Stimulated activated CD8-positive, alpha-beta memory T cell treated with anti-CD3 and anti-CD28 coated beads, Interleukin-12 subunit alpha, Interleukin-12 subunit beta, amount 100 ng/mL, for 24 hours (primary cell): ENCODE data around the gene PTPRN2.
"Not testable (repeated sequence)": the region's sequence is repeated elsewhere in the genome, so short reads cannot be mapped to it uniquely, and the experiment has no call there.

ENCODE experiments used
- DNase-seq: peaks from one replicate; pipeline ENCODE4 v3.0.0-alpha.2; 2020; ENCODE audit errors: extremely low read depth

The PTPRN2 gene

DNA sequence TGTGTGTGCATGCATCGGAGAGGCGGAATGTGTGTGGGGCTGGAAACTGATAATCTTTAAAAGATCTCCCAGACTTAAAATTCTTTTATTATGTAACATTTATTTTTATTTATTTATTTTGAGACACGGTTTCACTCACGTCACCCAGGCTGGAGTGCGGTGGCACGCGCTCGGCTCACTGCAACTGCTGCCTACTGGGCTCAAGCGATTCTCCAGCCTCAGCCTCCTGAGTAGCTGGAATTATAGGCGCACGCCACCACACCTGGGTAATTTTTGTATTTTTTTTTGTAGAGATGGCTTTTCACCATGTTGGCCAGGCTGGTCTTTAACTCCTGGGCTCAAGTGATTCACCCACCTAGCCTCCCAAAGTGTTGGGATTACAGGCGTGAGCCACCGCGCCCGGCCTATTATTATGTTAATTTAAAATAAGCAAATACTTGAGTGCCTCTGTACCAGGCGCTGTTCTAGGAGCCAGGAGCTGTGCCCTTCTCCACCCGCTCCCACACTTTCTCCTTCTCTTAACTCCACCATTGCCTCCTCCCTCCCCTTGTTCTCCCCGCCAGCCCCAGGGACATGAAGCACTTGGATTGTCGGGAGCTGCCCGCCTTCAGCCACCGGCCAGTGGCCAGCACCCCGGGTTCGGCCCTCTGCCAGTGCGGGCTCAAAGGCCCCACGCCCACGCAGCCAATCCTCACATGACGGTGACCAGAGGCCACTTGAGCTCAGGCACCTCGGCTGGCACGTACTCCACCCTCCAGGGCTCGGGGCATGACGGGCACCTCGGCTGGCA, 1087.3 kb downstream of the PTPRN2 start:
- DNase-seq: no peak

DNA sequence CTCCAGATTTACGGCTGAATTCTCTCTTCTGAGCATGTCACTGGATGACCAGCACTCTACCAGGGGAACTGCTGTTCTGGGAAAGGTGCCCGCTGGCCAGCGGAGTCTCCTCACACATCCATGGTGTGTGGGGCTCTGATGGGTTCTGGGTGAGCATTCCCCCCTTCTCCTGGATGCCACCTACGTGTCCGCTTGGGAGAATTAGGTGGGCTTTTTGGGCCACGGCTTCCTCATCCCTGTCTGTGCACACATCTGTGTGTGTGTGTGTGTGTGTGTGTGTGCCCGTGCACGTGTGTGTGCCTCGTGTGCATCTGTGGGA, 1087.8 kb downstream of the PTPRN2 start:
- no peak for DNase-seq

DNA sequence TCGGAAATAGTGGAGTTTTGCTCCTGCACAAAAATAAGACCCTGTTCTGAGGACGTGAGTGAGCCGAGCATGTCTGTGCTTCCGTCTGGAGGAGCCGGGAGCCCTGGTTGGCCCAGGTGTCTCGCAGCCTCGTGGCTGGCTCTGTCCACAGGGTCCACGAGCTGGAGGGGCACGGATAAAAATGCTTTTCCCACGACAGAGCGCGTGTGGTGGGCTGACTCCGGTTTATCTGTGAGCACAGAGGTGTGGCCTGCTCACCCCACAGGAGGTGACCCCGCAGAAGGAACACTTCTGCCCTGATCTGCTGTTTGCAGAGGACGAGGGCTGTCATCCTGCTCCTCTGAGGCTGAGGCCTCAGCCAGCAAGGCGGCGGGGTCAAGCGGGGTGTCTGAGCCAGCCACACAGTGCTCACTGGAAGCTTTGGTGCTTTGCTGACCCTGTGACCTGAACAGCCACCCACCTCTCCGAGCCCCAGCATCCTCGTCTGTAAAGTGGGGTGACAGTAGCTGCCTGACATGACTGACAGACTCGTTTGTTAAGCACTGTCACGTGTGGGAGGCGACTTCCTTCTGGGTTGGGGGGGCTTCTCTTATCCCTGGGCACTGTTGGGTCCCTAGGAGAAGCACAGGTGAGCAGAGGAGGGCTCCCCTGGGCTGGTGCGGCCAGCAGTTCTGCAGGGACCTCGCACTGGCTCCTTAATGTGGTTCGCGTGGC, 1088.3 kb downstream of the PTPRN2 start:
- no peak for DNase-seq

DNA sequence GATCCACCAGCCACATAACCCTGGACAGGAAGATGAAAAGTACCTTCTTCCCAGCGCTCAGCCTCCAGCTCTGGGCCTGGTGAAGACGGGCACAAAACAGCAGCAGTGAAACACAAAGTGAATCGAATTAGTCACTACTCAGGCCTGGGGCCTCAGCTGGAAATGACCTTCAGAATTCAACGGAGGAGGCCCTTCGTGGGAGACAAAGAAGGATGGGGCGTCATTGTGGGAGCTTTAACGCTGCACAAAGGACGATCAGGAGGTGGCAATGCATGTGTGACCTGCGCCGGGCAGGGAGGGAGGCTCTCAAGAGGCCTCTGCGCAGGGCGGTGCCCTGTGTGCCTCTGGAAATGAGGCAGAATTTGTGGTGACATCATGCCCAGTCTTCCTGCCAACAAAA, 1089.0 kb downstream of the PTPRN2 start:
- DNase-seq: no peak

DNA sequence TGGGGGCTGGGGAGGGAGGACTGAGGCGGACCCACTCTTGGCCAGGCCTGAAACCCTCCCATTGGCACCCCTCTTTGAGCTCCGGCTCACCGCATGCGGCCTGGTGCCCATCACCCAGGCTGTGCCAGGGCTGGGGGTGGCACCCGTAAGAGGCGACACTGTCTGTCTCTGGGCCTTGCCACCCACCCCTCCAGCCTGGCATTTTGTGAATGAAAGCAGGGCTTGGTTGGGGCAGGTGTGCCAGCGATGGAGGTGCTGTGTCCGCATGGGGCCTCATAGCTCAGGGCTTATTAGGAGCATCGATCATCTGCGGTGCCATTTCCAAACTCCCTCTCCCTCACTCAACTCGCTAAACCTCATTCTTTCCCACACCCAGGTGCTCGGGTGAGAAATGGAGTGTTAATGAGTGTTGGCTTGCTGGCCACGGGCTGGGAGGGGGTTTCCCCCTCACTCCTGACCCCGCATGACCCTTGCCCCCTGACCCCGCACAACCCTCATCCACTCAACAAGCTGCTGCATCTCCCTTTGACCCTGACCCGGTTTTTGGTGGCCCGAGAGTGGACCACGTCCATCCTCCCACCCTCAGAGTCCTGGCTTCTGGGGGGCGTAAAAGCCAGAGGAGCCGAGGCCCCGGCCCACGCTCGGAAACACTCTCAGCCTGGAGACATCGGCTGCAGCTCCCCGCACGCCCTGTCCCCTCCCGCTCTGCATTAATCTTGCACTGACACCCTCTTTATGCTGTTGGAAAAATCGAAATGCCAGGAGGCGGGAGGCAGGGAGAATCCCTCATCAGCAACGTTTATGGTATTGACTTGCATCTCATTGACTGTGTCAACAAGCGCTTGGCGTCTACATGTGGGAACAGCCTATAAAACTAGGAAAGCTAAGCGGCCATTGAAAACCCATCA, 1089.6 kb downstream of the PTPRN2 start:
- DNase-seq: no peak

DNA sequence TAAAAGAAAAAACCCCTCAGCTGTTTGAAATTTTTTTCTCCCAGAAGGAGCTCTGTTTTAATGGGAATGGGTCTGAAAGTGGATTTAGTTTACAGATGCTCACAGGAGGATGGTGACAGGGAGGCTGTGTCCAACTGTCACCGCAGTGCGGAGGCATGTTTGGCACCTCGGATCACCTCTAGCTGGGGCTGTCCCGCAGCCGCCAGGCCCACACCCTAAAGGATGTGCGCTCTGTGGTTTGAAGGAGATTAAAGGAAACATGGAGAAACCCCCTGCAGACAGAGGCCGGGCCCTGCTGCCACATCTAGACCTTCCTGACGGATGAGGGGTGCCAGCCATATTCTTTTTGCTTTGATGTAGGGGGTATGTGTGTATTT, 1090.3 kb downstream of the PTPRN2 start:
- DNase-seq: no peak

DNA sequence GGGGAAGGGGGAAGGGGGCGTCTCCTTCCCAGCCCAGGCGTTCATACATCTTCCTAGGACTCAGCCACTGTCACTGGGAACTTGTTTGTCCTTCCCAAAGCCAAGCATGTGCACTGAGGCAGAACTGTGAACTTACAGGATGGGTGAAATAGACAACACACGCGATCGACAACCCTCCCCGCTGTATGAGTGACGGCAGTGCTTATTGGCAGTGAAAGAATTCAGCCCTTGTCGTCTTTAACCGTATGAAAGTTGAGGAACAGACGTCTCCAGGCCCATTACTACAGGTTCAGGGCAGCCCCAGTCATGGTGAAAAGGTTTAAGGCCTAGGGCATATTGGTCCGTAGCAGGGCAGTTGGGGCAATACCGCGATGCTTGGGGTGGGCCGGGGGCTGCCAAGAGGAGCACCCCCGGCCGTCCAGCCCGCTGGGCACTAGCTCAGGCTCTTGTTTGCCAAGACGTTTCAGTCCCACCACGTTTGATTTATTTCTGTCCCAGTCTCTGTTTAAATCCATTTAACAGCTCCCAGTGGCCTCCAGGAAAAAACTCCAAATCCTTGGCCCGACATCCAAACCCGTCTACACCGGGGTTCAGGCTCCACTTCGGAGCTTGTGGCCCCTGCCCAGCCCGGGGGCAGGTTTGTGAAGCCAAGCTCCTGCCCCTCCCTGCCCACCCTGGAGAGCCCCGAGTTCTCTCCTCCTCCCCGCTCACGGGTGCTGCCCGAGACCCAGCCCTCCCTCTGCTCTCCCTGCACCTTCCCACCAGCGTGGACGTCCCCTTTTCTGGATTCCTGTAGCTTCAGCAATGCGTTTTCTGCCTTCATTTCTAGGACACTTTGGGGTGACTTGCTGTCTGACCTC, 1091.0 kb downstream of the PTPRN2 start:
- no peak for DNase-seq

DNA sequence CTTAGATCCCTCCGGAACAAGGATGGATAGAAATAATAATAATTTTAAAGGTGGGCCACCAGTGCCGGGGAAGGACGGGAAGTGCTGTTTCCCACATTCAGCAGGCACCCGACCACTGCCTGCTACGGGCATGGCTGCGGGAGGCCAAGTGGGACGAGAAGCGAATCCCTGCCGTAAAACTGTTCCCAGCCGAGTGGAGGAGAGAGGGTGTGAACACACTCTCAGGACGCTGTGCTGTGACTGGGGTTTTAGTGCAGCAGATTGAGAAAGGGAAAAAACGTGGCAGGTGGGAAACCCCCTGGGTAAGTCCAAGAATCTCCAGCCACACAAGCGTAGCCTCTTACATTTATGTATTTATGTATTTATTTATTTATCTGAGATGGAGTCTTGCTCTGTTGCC, 1092.0 kb downstream of the PTPRN2 start:
- DNase-seq: no peak

DNA sequence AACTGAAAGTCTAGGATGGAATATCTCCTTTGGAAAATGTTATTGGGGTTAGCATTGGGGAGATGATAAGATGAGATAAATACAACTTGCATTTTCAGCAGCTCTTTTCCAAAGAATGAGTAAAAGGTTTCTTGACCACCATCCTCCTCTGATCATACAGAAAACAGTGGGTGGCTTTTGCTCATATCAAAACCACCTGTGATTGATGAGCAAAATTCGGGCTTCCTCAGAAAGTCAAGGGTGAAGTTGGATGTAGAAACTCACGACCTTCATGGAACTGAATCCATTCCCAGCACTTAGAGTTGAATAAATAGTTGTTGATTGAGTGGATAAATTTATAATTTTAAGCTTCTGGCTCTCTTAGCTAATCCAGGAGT, 1092.5 kb downstream of the PTPRN2 start:
- no peak for DNase-seq

DNA sequence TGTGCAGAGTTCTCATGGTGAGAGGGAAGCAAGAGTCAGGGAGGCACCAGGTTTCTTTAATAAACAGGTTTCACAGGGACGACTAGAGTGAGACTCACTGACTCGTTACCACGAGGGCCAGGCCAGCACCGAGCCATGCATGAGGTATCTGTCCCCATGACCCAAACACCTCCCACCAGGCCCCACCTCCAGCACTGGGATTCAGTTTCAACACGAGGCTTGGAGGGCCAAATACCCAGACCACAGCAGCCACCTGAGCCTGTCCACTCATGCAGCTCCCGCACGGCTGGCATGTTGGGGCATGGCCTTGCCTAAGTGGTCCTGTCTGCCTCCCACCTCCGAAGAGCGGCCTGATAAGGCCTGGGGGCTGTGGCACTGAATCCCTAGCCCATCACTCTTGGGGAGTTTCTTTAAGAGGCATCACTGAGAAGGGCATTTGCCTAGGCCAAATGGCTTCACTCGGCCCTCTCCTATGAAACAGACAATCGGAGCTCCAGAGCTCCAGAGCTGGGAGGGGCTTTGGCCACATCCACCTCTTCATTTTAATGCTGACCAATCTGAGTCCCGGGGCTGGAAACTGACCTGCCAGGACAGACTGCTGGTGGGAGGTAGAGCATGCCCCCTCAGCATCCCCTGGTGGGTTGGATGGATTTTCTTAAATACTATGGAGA, 1093.0 kb downstream of the PTPRN2 start:
- DNase-seq: no peak

DNA sequence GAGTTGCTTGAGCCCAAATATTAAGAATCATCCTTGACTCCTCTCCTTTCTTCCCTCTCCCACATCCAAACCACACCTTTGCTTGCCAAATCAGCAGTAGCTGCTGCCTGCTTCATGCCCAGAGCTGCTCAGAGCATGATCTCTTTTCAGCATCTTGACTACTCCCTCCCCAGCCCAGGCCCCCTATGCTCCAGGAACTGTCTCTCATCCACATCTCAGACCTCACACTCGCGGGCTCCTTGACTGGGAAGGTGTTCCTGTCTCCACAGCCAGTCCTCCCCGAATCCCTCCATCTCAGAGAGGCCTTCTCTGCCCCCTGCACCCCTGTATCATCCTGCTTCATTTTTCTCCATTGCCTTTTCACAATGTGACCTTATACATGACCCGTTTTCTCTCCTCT, 1093.8 kb downstream of the PTPRN2 start:
- DNase-seq: no peak

DNA sequence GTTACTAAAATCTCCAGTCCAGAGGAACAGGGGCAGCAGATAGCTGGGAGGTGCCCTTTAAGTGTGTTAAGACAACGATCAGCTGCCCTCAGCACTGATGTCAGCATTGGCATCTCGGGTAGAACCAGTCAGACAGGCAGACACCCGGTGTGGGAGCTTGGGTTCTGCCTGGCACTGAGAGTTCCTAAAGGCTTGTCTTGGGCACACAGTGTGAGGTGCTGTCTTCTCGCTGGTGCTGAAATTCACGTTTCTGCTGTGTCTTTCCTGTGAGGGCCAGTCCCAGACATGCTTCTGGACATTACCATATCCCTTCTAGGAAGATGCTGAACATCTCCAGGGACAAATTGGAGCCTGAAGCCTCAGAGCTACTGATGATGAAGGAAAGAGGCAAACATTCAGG, 1094.6 kb downstream of the PTPRN2 start:
- no peak for DNase-seq

DNA sequence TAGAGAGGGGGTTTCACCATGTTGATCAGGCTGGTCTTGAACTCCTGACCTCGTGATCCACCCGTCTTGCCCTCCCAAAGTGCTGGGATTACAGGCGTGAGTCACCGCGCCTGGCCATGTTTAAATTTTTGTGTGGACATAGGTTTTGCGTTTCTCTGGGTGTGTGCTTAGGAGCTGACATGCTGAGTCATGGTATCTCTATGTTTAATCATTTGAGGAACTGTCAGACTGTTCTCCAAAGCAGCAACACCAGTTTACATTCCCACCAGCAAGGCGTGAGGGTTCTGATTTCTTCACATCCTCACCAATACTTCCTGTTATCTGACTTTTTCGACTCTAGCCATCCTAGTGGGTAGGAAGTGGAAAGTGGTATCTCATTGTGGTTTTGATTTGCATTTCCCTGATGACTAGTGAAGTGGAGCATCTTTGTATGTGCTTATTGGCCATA, 1097.1 kb downstream of the PTPRN2 start:
- no peak for DNase-seq

DNA sequence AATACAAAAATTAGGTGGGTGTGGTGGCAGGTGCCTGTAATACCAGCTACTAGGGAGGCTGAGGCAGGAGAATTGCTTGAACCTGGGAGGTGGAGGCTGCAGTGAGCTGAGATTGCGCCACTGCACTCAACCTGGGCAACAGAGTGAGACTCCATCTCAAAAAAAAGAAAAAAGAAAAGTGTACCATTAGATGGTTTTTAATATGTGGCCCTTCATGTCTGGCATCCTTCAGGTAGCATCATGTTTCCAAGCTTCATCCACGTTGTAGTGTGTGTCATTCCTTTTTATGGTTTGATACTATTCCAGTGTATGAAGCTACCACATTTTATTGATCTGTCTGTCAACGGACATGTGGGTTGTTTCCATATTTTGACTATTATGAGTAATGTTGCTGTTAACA, 1097.8 kb downstream of the PTPRN2 start:
- DNase-seq: not testable (repeated sequence)
